Tibial nerve (tissue), 3 donors: ENCODE results near the gene IKZF4.
"Not testable (repeated sequence)": the region's sequence is repeated elsewhere in the genome, so short reads cannot be mapped to it uniquely, and the experiment has no call there.

ENCODE experiments used
- CTCF ChIP-seq, 5 experiments: fragments of 200-600 bp in 3 of 5; fragments of 450-650 bp in 2 of 5; sonication (generic) in 3 of 5; IDR thresholded peaks; one replicate each; pipeline ENCODE4 v1.5.1; 2016 to 2019; ENCODE audit warnings: antibody characterized with exemption in 5 of 5, mild to moderate bottlenecking in 3 of 5, moderate library complexity in 2 of 5
- POLR2A ChIP-seq, 2 donors: fragments of 450-650 bp; IDR thresholded peaks; one replicate each; pipeline ENCODE4 v1.6.1; 2017; ENCODE audit warnings: antibody characterized with exemption in 2 of 2, mild to moderate bottlenecking in 2 of 2, moderate library complexity in 2 of 2

- not testable (repeated sequence) for TF ChIP-seq CTCF, POLR2A (IDR thresholded peaks at IDR 0.05)
These were observed 20.8 kb upstream of the IKZF4 start for GRCh38 chr12:55999999-56000540.
